T-cell (primary cell): Measurements from ENCODE around the gene ELF3. TPM values are rescaled to one million over a fixed set of nuclear protein-coding genes. Genes with fewer than 3 reads are reported as not detected.
A peak's percentile ranks its signal among the peaks of the same experiment; 100 is the strongest.

Source experiments
- ATAC-seq, 4 experiments: fragments of 200-7000 bp in 3 of 4; fragments of 150-1000 bp in 1 of 4; cut with Tn5 transposase; replicated peaks in 1 of 4; 1 replicate in 3 of 4; 2 replicates in 1 of 4; pipeline ENCODE4 v1.10.0; 2021; ENCODE audit warnings: moderate library complexity in 3 of 4, mild to moderate bottlenecking in 2 of 4, moderate number of reproducible peaks in 1 of 4
- CTCF ChIA-PET, 2 donors: fragments of 300-600 bp; sonication (Branson Sonifier 250); formaldehyde crosslinking; loops; one replicate each; lab custom pipeline; 2022; ENCODE audit warnings: antibody characterized with exemption in 2 of 2; lab: Charles Lee
- POLR2A ChIA-PET, 2 donors: fragments of 300-600 bp; sonication (Branson Sonifier 250); formaldehyde crosslinking; loops; one replicate each; lab custom pipeline; 2022; ENCODE audit warnings: antibody characterized with exemption in 2 of 2; lab: Charles Lee
- DNase-seq, 35 experiments: peaks; one replicate each; pipeline versions ENCODE4 v3.0.0 to v3.0.0-alpha.2; 2013 to 2023
- H3K27ac ChIP-seq: one replicate; pipeline ENCODE4 v1.5.1; 2013; ENCODE audit warnings: low read length
- H3K27me3 ChIP-seq, 2 experiments: replicated peaks in 1 of 2; 1 replicate in 1 of 2; 2 replicates in 1 of 2; pipeline versions ENCODE4 v1.6.1 to v1.7.0; 2013; ENCODE audit warnings: low read length in 1 of 2, mixed read lengths in 1 of 2; ENCODE audit not compliant: control insufficient read depth in 2 of 2, insufficient read depth in 2 of 2; ENCODE audit errors: extremely low read depth in 1 of 2
- H3K36me3 ChIP-seq, 2 donors: 1 replicate in 1 of 2; 2 replicates in 1 of 2; pipeline versions ENCODE4 v1.6.1 to v1.7.0; 2013; ENCODE audit warnings: low read length in 1 of 2; ENCODE audit not compliant: control insufficient read depth in 2 of 2, insufficient read depth in 1 of 2; ENCODE audit errors: extremely low read depth in 1 of 2
- H3K4me1 ChIP-seq, 2 experiments: 1 replicate in 1 of 2; 2 replicates in 1 of 2; pipeline versions ENCODE4 v1.6.1 to v1.7.0; 2013; ENCODE audit warnings: low read length in 2 of 2, mixed read lengths in 1 of 2; ENCODE audit not compliant: insufficient read depth in 2 of 2, control insufficient read depth in 1 of 2; ENCODE audit errors: extremely low read depth in 1 of 2
- H3K4me3 ChIP-seq, 2 donors: 1 replicate in 1 of 2; 2 replicates in 1 of 2; pipeline versions ENCODE4 v1.5.1 to v1.7.0; 2013; ENCODE audit warnings: mild to moderate bottlenecking in 2 of 2, low read length in 1 of 2, moderate library complexity in 1 of 2; ENCODE audit not compliant: control insufficient read depth in 1 of 2; ENCODE audit errors: extremely low read depth in 1 of 2
- H3K9me3 ChIP-seq: 2 replicates; pipeline ENCODE4 v1.7.0; 2013
- H3K27ac Mint-ChIP-seq, 2 donors: one replicate each; pipeline ENCODE4 v1.8.0; 2020 to 2021; ENCODE audit warnings: mild to moderate bottlenecking in 2 of 2, mixed read lengths in 2 of 2
- H3K27me3 Mint-ChIP-seq, 2 donors: one replicate each; pipeline ENCODE4 v1.8.0; 2021 to 2022; ENCODE audit warnings: mixed read lengths in 2 of 2
- H3K36me3 Mint-ChIP-seq: one replicate; pipeline ENCODE4 v1.8.0; 2021; ENCODE audit warnings: mixed read lengths
- H3K4me1 Mint-ChIP-seq, 3 donors: one replicate each; pipeline ENCODE4 v1.8.0; 2020 to 2022; ENCODE audit warnings: mixed read lengths in 3 of 3, mild to moderate bottlenecking in 1 of 3
- H3K4me3 Mint-ChIP-seq, 3 donors: one replicate each; pipeline ENCODE4 v1.8.0; 2020 to 2022; ENCODE audit warnings: mild to moderate bottlenecking in 3 of 3, mixed read lengths in 3 of 3, moderate library complexity in 3 of 3
- H3K9me3 Mint-ChIP-seq, 3 donors: one replicate each; pipeline ENCODE4 v1.8.0; 2020 to 2022; ENCODE audit warnings: mixed read lengths in 3 of 3
- WGBS: methylation state at CpG from one replicate; pipeline ENCODE4 v1.1.5; 2013; ENCODE audit warnings: missing lambda C conversion rate; ENCODE audit not compliant: insufficient coverage; 5-methylcytosine and 5-hydroxymethylcytosine counted together
- total RNA-seq, 35 experiments: library from RNA in 6 of 35; stranded (reverse) in 6 of 35; fragments of 120-200 nt in 1 of 35; gene quantifications; one replicate each; pipeline versions ENCODE4 v1.2.1 to v1.2.4 and lab custom pipeline; 2013 to 2026

The ELF3 gene
- total RNA-seq, 5 donors from 2014 or later (not counting 1 experiment from before 2014, with no cell fraction given), result 0.90 to 3.7 (median 1.5) TPM

GRCh38 chr1:202004711-202005110 lies 5.7 kb upstream of the ELF3 start:
- H3K4me3 ChIP-seq, result no peak overlapping the region
- ATAC-seq (no peak), DNase-seq (no peak)
- H3K9me3 ChIP-seq, result no peaks in the 10 kb centered on the region
- peaks cover 0 to under 1% of the 10 kb centered on the region in 2 experiments for H3K27me3 ChIP-seq
- CTCF ChIA-PET, result no interaction called here
- Mint-ChIP-seq H3K27ac (no peak overlapping the region), H3K4me1 (peaks cover 0 to 4% (median 2%) of the 10 kb centered on the region in 3 donors), H3K36me3 (peaks cover 56% of the 10 kb centered on the region), H3K27me3 (no peaks in the 10 kb centered on the region), H3K4me3 (no peak overlapping the region), H3K9me3 (no peaks in the 10 kb centered on the region)
- POLR2A ChIA-PET, result no interaction called here
- H3K4me1 ChIP-seq, result peaks cover 0 to 2% of the 10 kb centered on the region in 2 experiments
- no peak overlapping the region for H3K27ac ChIP-seq
- WGBS, result 99% methylated on average over 8 of the region's 9 CpGs
- H3K36me3 ChIP-seq, result peaks cover 18 to 45% of the 10 kb centered on the region in 2 donors

GRCh38 chr1:202005958-202006357 lies 4.4 kb upstream of the ELF3 start:
- DNase-seq (no peak), ATAC-seq (no peak)
- H3K27me3 Mint-ChIP-seq, result no peaks in the 10 kb centered on the region
- Histone ChIP-seq H3K27ac (no peak overlapping the region), H3K4me3 (no peak overlapping the region), H3K27me3 (peaks cover 0 to 9% of the 10 kb centered on the region in 2 experiments), H3K9me3 (no peaks in the 10 kb centered on the region), H3K36me3 (peaks cover 14 to 38% of the 10 kb centered on the region in 2 donors), H3K4me1 (peaks cover 0 to 4% of the 10 kb centered on the region in 2 experiments)
- no peaks in the 10 kb centered on the region for H3K9me3 Mint-ChIP-seq
- H3K4me3 Mint-ChIP-seq, result no peak overlapping the region
- no peak overlapping the region for H3K27ac Mint-ChIP-seq
- peaks cover 0 to 5% (median 2%) of the 10 kb centered on the region in 3 donors for H3K4me1 Mint-ChIP-seq
- peaks cover 46% of the 10 kb centered on the region for H3K36me3 Mint-ChIP-seq
- 100% methylated on average over 1 of the region's 2 CpGs for WGBS
- POLR2A ChIA-PET, result interaction anchor here in 1 of 2 donors (0.8 kb wide), 1 partner anchor 23 kb away, joined by 3 read pairs; no protein-coding TSS in a partner anchor
- CTCF ChIA-PET, result no interaction called here

- WGBS, result 67% methylated on average over 1 of the region's 8 CpGs
- peaks cover 14 to 28% of the 10 kb centered on the region in 2 donors for H3K36me3 ChIP-seq
- H3K4me3 ChIP-seq, result no peak overlapping the region
- H3K9me3 Mint-ChIP-seq, result no peaks in the 10 kb centered on the region
- H3K27ac Mint-ChIP-seq, result no peak overlapping the region
- H3K27ac ChIP-seq, result no peak overlapping the region
- H3K9me3 ChIP-seq, result no peaks in the 10 kb centered on the region
- H3K27me3 ChIP-seq, result peaks cover 0 to 9% of the 10 kb centered on the region in 2 experiments
- H3K4me1 Mint-ChIP-seq, result peaks cover 0 to 5% (median 2%) of the 10 kb centered on the region in 3 donors
- POLR2A ChIA-PET, result interaction anchor here in 1 of 2 donors (0.6 kb wide), 1 partner anchor 276 kb away, joined by 3 read pairs; no protein-coding TSS in a partner anchor
- H3K36me3 Mint-ChIP-seq, result peaks cover 35% of the 10 kb centered on the region
- ATAC-seq (no peak), DNase-seq (no peak)
- peaks cover 0 to 4% of the 10 kb centered on the region in 2 experiments for H3K4me1 ChIP-seq
- H3K4me3 Mint-ChIP-seq, result no peak overlapping the region
- CTCF ChIA-PET, result interaction anchor here in 1 of 2 donors (0.6 to 0.8 kb wide), 2 partner anchors 128 to 148 kb away, joined by 3 to 4 read pairs; no protein-coding TSS in a partner anchor
- H3K27me3 Mint-ChIP-seq, result no peaks in the 10 kb centered on the region
These were observed 3.1 kb upstream of the ELF3 start for GRCh38 chr1:202007304-202007703.

- no peak for ATAC-seq
- Histone ChIP-seq H3K27ac (no peak overlapping the region), H3K4me1 (peaks cover 0 to 4% of the 10 kb centered on the region in 2 experiments), H3K4me3 (no peak overlapping the region), H3K27me3 (peaks cover 0 to 9% of the 10 kb centered on the region in 2 experiments), H3K36me3 (peaks cover 14 to 22% of the 10 kb centered on the region in 2 donors), H3K9me3 (no peaks in the 10 kb centered on the region)
- peaks cover 29% of the 10 kb centered on the region for H3K36me3 Mint-ChIP-seq
- DNase-seq, result no peak
- 77% methylated on average over 5 of the region's 11 CpGs for WGBS
- no peaks in the 10 kb centered on the region for H3K9me3 Mint-ChIP-seq
- no peaks in the 10 kb centered on the region for H3K27me3 Mint-ChIP-seq
- POLR2A ChIA-PET, result no interaction called here
- H3K4me1 Mint-ChIP-seq, result peaks cover 0 to 5% (median 2%) of the 10 kb centered on the region in 3 donors
- CTCF ChIA-PET, result interaction anchor here in 1 of 2 donors (0.8 kb wide), 1 partner anchor 128 kb away, joined by 3 read pairs; no protein-coding TSS in a partner anchor
- H3K27ac Mint-ChIP-seq, result no peak overlapping the region
- H3K4me3 Mint-ChIP-seq, result no peak overlapping the region
These were observed 2.4 kb upstream of the ELF3 start for GRCh38 chr1:202007805-202008489.

GRCh38 chr1:202009326-202010179 lies 834 bp upstream of the ELF3 start:
- Mint-ChIP-seq H3K4me3 (no peak overlapping the region), H3K27ac (no peak overlapping the region)

GRCh38 chr1:202011994-202012393 lies 1.6 kb downstream of the ELF3 start:
- 96% methylated on average over 9 of the region's 11 CpGs for WGBS
- no peak for DNase-seq
- no peak overlapping the region for H3K4me3 ChIP-seq
- CTCF ChIA-PET, result interaction anchor here (0.6 to 2.2 kb wide), 2 partner anchors 12 to 117 kb away, joined by 3 to 8 read pairs; no protein-coding TSS in a partner anchor
- Mint-ChIP-seq H3K9me3 (no peaks in the 10 kb centered on the region), H3K4me1 (peaks cover 0 to 5% (median 2%) of the 10 kb centered on the region in 3 donors), H3K4me3 (no peak overlapping the region), H3K27ac (no peak overlapping the region), H3K27me3 (peaks cover 2 to 3% of the 10 kb centered on the region in 2 donors), H3K36me3 (peaks cover 3% of the 10 kb centered on the region)
- POLR2A ChIA-PET, result interaction anchor here in 1 of 2 donors (0.6 kb wide), 1 partner anchor 1073 kb away, joined by 4 read pairs; no protein-coding TSS in a partner anchor
- H3K27ac ChIP-seq, result no peak overlapping the region
- H3K36me3 ChIP-seq, result no peaks in the 10 kb centered on the region
- peaks cover 0 to 14% of the 10 kb centered on the region in 2 experiments for H3K27me3 ChIP-seq
- H3K9me3 ChIP-seq, result no peaks in the 10 kb centered on the region
- ATAC-seq, result no peak
- peaks cover 0 to 4% of the 10 kb centered on the region in 2 experiments for H3K4me1 ChIP-seq

More at GRCh38 chr1:202009326-202010179, 834 bp upstream of the ELF3 start:
- ChIA-PET POLR2A (no interaction called here), CTCF (interaction anchor here in 1 of 2 donors (0.6 to 0.9 kb wide), 3 partner anchors 89 to 407 kb away, joined by 3 to 5 read pairs (median 3); no protein-coding TSS in a partner anchor)
- Mint-ChIP-seq H3K36me3 (peaks cover 13% of the 10 kb centered on the region), H3K27me3 (no peaks in the 10 kb centered on the region), H3K9me3 (no peaks in the 10 kb centered on the region), H3K4me1 (peaks cover 0 to 5% (median 2%) of the 10 kb centered on the region in 3 donors)
- ATAC-seq, result peak; percentile 65 to 75 (median 69)
- Histone ChIP-seq H3K36me3 (peaks cover 11 to 12% of the 10 kb centered on the region in 2 donors), H3K4me3 (no peak overlapping the region), H3K27me3 (peaks cover 0 to 9% of the 10 kb centered on the region in 2 experiments), H3K9me3 (no peaks in the 10 kb centered on the region), H3K27ac (no peak overlapping the region), H3K4me1 (peaks cover 0 to 4% of the 10 kb centered on the region in 2 experiments)
- peak in 30 of 35 experiments; percentile 12 to 75 (median 42) for DNase-seq
- WGBS, result 27% methylated on average over 5 of the region's 11 CpGs
